Activated CD4-positive, alpha-beta T cell treated with anti-CD3 and anti-CD28 coated beads for 36 hours (primary cell): Measurements from ENCODE around the gene SLC12A6. TPM values are rescaled to one million over a fixed set of nuclear protein-coding genes. Genes with fewer than 3 reads are reported as not detected.

Experiments used
- ATAC-seq: fragments of 200-7000 bp; cut with Tn5 transposase; one replicate; pipeline ENCODE4 v1.10.0; 2021; ENCODE audit warnings: mild to moderate bottlenecking, moderate library complexity
- CTCF ChIA-PET: fragments of 350-600 bp; sonication (Branson Sonifier 250); formaldehyde crosslinking; loops from one replicate; lab custom pipeline; 2021; ENCODE audit warnings: antibody characterized with exemption; lab: Charles Lee
- POLR2A ChIA-PET: fragments of 350-600 bp; sonication (Branson Sonifier 250); formaldehyde crosslinking; loops from one replicate; lab custom pipeline; 2021; ENCODE audit warnings: antibody characterized with exemption, inconsistent platforms; lab: Charles Lee
- DNase-seq: peaks from one replicate; pipeline ENCODE4 v3.0.0-alpha.2; 2020
- H3K27ac Mint-ChIP-seq: one replicate; pipeline ENCODE4 v1.8.0; 2021; ENCODE audit warnings: mixed read lengths
- H3K27me3 Mint-ChIP-seq: one replicate; pipeline ENCODE4 v1.8.0; 2021; ENCODE audit warnings: mixed read lengths
- H3K36me3 Mint-ChIP-seq: one replicate; pipeline ENCODE4 v1.8.0; 2021; ENCODE audit warnings: low read depth, mixed read lengths
- H3K4me1 Mint-ChIP-seq: one replicate; pipeline ENCODE4 v1.8.0; 2021; ENCODE audit warnings: mixed read lengths
- H3K4me3 Mint-ChIP-seq: one replicate; pipeline ENCODE4 v1.8.0; 2021; ENCODE audit warnings: mild to moderate bottlenecking, moderate library complexity, mixed read lengths
- H3K9me3 Mint-ChIP-seq: one replicate; pipeline ENCODE4 v1.8.0; 2021; ENCODE audit warnings: low read depth, mixed read lengths
- intact Hi-C, 2 experiments: fragments of 100-400 bp; cut with DNase I in 1 of 2; cut with micrococcal nuclease in 1 of 2; formaldehyde crosslinking; loops; one replicate each; pipeline versions ENCODE4 v1.14.2 to v1.15.1; 2022 to 2024; cut with DNase I, micrococcal nuclease
- total RNA-seq, 2 experiments: library from RNA; stranded (reverse); gene quantifications; one replicate each; pipeline ENCODE4 v1.2.3, GENCODE V29; 2021

SLC12A6 gene
- total RNA-seq, 2 experiments from 2014 or later, result 18.2 to 22.1 TPM

GRCh38 chr15:34239151-34239808, 98.3 kb downstream of the SLC12A6 start:
- Mint-ChIP-seq H3K4me3 (peak overlapping the region; percentile 63), H3K36me3 (peaks cover 33% of the 10 kb centered on the region)
- POLR2A ChIA-PET, result no interaction called here

GRCh38 chr15:34233614-34234013, 104.0 kb downstream of the SLC12A6 start:
- H3K4me3 Mint-ChIP-seq, result no peak overlapping the region
- H3K36me3 Mint-ChIP-seq, result peaks cover 38% of the 10 kb centered on the region

More at GRCh38 chr15:34239151-34239808, 98.3 kb downstream of the SLC12A6 start:
- H3K4me1 Mint-ChIP-seq, result peaks cover 31% of the 10 kb centered on the region
- no peaks in the 10 kb centered on the region for H3K9me3 Mint-ChIP-seq
- H3K27me3 Mint-ChIP-seq, result no peaks in the 10 kb centered on the region
- CTCF ChIA-PET, result interaction anchor here (0.6 to 3.0 kb wide), 6 partner anchors 9 to 97 kb away, joined by 3 to 26 read pairs (median 4); partner anchors contain the start of gene KATNBL1
- peak; percentile 95 for ATAC-seq
- H3K27ac Mint-ChIP-seq, result peak overlapping the region; percentile 97
- DNase-seq, result peak; percentile 72
- intact Hi-C loops, result loop anchor here (1.0 kb wide), 4 partner anchors 14 to 98 kb away; partner anchors contain the start of genes EMC4 (in 1 of the 2), KATNBL1 (in 1 of the 2) and SLC12A6 (in 1 of the 2)

GRCh38 chr15:34223904-34224596, 113.5 kb downstream of the SLC12A6 start:
- Mint-ChIP-seq H3K27ac (peak overlapping the region; percentile 96), H3K36me3 (peaks cover 20% of the 10 kb centered on the region), H3K9me3 (no peaks in the 10 kb centered on the region), H3K4me1 (peaks cover 17% of the 10 kb centered on the region), H3K4me3 (peak overlapping the region; percentile 90), H3K27me3 (no peaks in the 10 kb centered on the region)
- peak; percentile 23 for DNase-seq
- CTCF ChIA-PET, result interaction anchor here (0.6 to 2.9 kb wide), 4 partner anchors 15 to 110 kb away, joined by 3 to 9 read pairs (median 4); partner anchors contain the start of gene KATNBL1
- peak; percentile 10 for ATAC-seq
- POLR2A ChIA-PET, result no interaction called here
- intact Hi-C loops, result loop anchor here (1.0 to 10.0 kb wide), 7 partner anchors 14 to 765 kb away; partner anchors contain the start of genes KATNBL1 (in 2 of the 2), LPCAT4 (in 2 of the 2), GOLGA8A (in 1 of the 2) and NOP10 (in 1 of the 2)

More at GRCh38 chr15:34233614-34234013, 104.0 kb downstream of the SLC12A6 start:
- ATAC-seq (peak; percentile 80), DNase-seq (no peak)
- Mint-ChIP-seq H3K4me1 (peaks cover 8% of the 10 kb centered on the region), H3K27ac (peak overlapping the region; percentile 61), H3K9me3 (no peaks in the 10 kb centered on the region), H3K27me3 (no peaks in the 10 kb centered on the region)
- intact Hi-C loops, result no loop called here
- ChIA-PET CTCF (interaction anchor here (0.7 to 1.3 kb wide), 3 partner anchors 24 to 202 kb away, joined by 3 to 4 read pairs (median 3); partner anchors contain the start of gene KATNBL1), POLR2A (no interaction called here)

- CTCF ChIA-PET, result interaction anchor here (0.6 to 2.2 kb wide), 4 partner anchors 108 to 174 kb away, joined by 3 to 9 read pairs (median 4); no protein-coding TSS in a partner anchor
These were observed 119.9 kb downstream of the SLC12A6 start for GRCh38 chr15:34217587-34218225.

GRCh38 chr15:34216527-34217270, 120.9 kb downstream of the SLC12A6 start:
- POLR2A ChIA-PET, result no interaction called here
- DNase-seq (no peak), ATAC-seq (no peak)
- H3K9me3 Mint-ChIP-seq, result no peaks in the 10 kb centered on the region
- H3K4me1 Mint-ChIP-seq, result no peaks in the 10 kb centered on the region
- intact Hi-C loops, result loop anchor here in 1 of 2 experiments (10.0 kb wide), 1 partner anchor 1328 kb away; the partner anchor contains the start of gene DPH6
- CTCF ChIA-PET, result interaction anchor here (0.6 to 2.2 kb wide), 3 partner anchors 107 to 151 kb away, joined by 3 to 9 read pairs (median 3); partner anchors contain the start of genes EMC7 and PGBD4
- no peaks in the 10 kb centered on the region for H3K27me3 Mint-ChIP-seq
- H3K27ac Mint-ChIP-seq, result no peak overlapping the region
- no peaks in the 10 kb centered on the region for H3K36me3 Mint-ChIP-seq
- no peak overlapping the region for H3K4me3 Mint-ChIP-seq

More at GRCh38 chr15:34217587-34218225, 119.9 kb downstream of the SLC12A6 start:
- no peak overlapping the region for H3K27ac Mint-ChIP-seq
- no peak overlapping the region for H3K4me3 Mint-ChIP-seq
- POLR2A ChIA-PET, result no interaction called here
- H3K36me3 Mint-ChIP-seq, result no peaks in the 10 kb centered on the region
- H3K27me3 Mint-ChIP-seq, result no peaks in the 10 kb centered on the region
- peak; percentile 39 for ATAC-seq
- no peak for DNase-seq
- no peaks in the 10 kb centered on the region for H3K4me1 Mint-ChIP-seq
- intact Hi-C loops, result loop anchor here in 1 of 2 experiments (10.0 kb wide), 1 partner anchor 1327 kb away; the partner anchor contains the start of gene DPH6
- H3K9me3 Mint-ChIP-seq, result no peaks in the 10 kb centered on the region

- Mint-ChIP-seq H3K9me3 (no peaks in the 10 kb centered on the region), H3K4me1 (peaks cover 4% of the 10 kb centered on the region), H3K27me3 (no peaks in the 10 kb centered on the region), H3K27ac (no peak overlapping the region), H3K4me3 (no peak overlapping the region), H3K36me3 (no peaks in the 10 kb centered on the region)
- no peak for DNase-seq
- intact Hi-C loops, result loop anchor here (5.0 to 10.0 kb wide), 2 partner anchors 153 to 1331 kb away; partner anchors contain the start of genes DPH6 (in 1 of the 2) and LPCAT4 (in 1 of the 2)
- ATAC-seq, result no peak
- POLR2A ChIA-PET, result interaction anchor here (0.7 kb wide), 1 partner anchor 87 kb away, joined by 6 read pairs; no protein-coding TSS in a partner anchor
- CTCF ChIA-PET, result no interaction called here
These were observed 123.4 kb downstream of the SLC12A6 start for GRCh38 chr15:34214135-34214534.

GRCh38 chr15:34213690-34214089, 123.9 kb downstream of the SLC12A6 start:
- peaks cover 7% of the 10 kb centered on the region for H3K4me1 Mint-ChIP-seq
- H3K27ac Mint-ChIP-seq, result no peak overlapping the region
- ChIA-PET CTCF (interaction anchor here (1.2 kb wide), 1 partner anchor 151 kb away, joined by 3 read pairs; no protein-coding TSS in a partner anchor), POLR2A (interaction anchor here (0.7 kb wide), 1 partner anchor 87 kb away, joined by 6 read pairs; no protein-coding TSS in a partner anchor)
- intact Hi-C loops, result loop anchor here (5.0 to 10.0 kb wide), 2 partner anchors 154 to 1331 kb away; partner anchors contain the start of genes DPH6 (in 1 of the 2) and LPCAT4 (in 1 of the 2)
- ATAC-seq, result no peak
- H3K27me3 Mint-ChIP-seq, result no peaks in the 10 kb centered on the region
- no peaks in the 10 kb centered on the region for H3K9me3 Mint-ChIP-seq
- no peaks in the 10 kb centered on the region for H3K36me3 Mint-ChIP-seq
- DNase-seq, result no peak
- no peak overlapping the region for H3K4me3 Mint-ChIP-seq

GRCh38 chr15:34209421-34210282, 127.9 kb downstream of the SLC12A6 start, which contains the start of gene KATNBL1:
TSS of gene KATNBL1 (minus strand) at chr15:34210096. CDS start at chr15:34163676, 46,420 bp downstream.
- peaks cover 12% of the 10 kb centered on the region for H3K36me3 Mint-ChIP-seq
- no peaks in the 10 kb centered on the region for H3K27me3 Mint-ChIP-seq
- ChIA-PET POLR2A (interaction anchor here (0.6 to 1.0 kb wide), 3 partner anchors 100 to 128 kb away, joined by 3 to 5 read pairs (median 4); partner anchors contain the start of gene SLC12A6), CTCF (interaction anchor here (0.6 to 3.0 kb wide), 28 partner anchors 10 to 540 kb away, joined by 3 to 33 read pairs (median 4); partner anchors contain the start of genes EMC7, LPCAT4, PGBD4 and SLC12A6)
- intact Hi-C loops, result loop anchor here (1.0 to 10.0 kb wide), 12 partner anchors 15 to 1335 kb away; partner anchors contain the start of genes LPCAT4 (in 2 of the 2), AVEN (in 1 of the 2), DPH6 (in 1 of the 2) and EMC7 (in 1 of the 2)
- peaks cover 32% of the 10 kb centered on the region for H3K4me1 Mint-ChIP-seq
- ATAC-seq (peak; percentile 94), DNase-seq (peak; percentile 99)
- H3K4me3 Mint-ChIP-seq, result peak within 1 kb of the TSS; percentile 89
- no peaks in the 10 kb centered on the region for H3K9me3 Mint-ChIP-seq
- peak within 1 kb of the TSS; percentile 80 for H3K27ac Mint-ChIP-seq

GRCh38 chr15:34206011-34206410, 131.6 kb downstream of the SLC12A6 start:
- no peak for DNase-seq
- Mint-ChIP-seq H3K9me3 (no peaks in the 10 kb centered on the region), H3K4me1 (peaks cover 39% of the 10 kb centered on the region), H3K27ac (peak overlapping the region; percentile 63), H3K4me3 (no peak overlapping the region), H3K36me3 (peaks cover 20% of the 10 kb centered on the region), H3K27me3 (no peaks in the 10 kb centered on the region)
- CTCF ChIA-PET, result interaction anchor here (0.6 to 1.8 kb wide), 4 partner anchors 22 to 1153 kb away, joined by 3 to 4 read pairs (median 3); no protein-coding TSS in a partner anchor
- POLR2A ChIA-PET, result interaction anchor here (0.8 kb wide), 2 partner anchors 51 to 106 kb away, joined by 4 to 5 read pairs; no protein-coding TSS in a partner anchor
- intact Hi-C loops, result no loop called here
- ATAC-seq, result peak; percentile 49
